NB4 (cell line): ENCODE measurements around the gene CAMTA1.

ENCODE experiments used
- POLR2A ChIP-seq: IDR thresholded peaks from 2 replicates; pipeline ENCODE4 v1.6.1; 2011; ENCODE audit warnings: mild to moderate bottlenecking; ENCODE audit not compliant: insufficient read length; ENCODE audit errors: extremely low read depth
- TF ChIP-seq, protein P1 (sequence below): IDR thresholded peaks from one replicate; pipeline ENCODE4 v1.5.1; 2012; ENCODE audit warnings: low read depth, low read length
- TF ChIP-seq, protein P2 (sequence below): IDR thresholded peaks from 2 replicates; pipeline ENCODE4 v1.6.1; 2011; ENCODE audit warnings: low read depth, low read length

DNA sequence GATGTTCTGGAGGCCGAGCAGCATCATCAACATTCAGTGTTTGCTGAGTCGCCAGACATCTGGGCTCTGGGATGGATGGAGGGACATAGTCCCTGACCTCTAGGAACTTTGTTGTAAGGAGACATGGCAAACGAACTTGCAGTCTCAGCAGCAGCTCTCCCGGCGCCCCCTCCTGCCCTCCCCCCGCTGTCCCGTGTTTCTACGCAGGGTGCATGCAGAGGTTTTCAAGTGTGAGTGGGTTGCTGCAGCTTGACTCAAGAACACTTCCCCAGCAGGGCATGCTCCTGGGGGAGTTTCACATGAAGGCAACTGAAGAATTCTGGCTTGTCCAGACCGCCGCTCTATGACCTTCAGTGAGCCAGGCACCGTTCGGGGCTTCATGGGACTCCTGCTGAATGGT lies 121.9 kb downstream of the CAMTA1 start:
- TF ChIP-seq POLR2A = no peak
- TF ChIP-seq, protein P1, sequence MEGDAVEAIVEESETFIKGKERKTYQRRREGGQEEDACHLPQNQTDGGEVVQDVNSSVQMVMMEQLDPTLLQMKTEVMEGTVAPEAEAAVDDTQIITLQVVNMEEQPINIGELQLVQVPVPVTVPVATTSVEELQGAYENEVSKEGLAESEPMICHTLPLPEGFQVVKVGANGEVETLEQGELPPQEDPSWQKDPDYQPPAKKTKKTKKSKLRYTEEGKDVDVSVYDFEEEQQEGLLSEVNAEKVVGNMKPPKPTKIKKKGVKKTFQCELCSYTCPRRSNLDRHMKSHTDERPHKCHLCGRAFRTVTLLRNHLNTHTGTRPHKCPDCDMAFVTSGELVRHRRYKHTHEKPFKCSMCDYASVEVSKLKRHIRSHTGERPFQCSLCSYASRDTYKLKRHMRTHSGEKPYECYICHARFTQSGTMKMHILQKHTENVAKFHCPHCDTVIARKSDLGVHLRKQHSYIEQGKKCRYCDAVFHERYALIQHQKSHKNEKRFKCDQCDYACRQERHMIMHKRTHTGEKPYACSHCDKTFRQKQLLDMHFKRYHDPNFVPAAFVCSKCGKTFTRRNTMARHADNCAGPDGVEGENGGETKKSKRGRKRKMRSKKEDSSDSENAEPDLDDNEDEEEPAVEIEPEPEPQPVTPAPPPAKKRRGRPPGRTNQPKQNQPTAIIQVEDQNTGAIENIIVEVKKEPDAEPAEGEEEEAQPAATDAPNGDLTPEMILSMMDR = no peak
- TF ChIP-seq, protein P2, sequence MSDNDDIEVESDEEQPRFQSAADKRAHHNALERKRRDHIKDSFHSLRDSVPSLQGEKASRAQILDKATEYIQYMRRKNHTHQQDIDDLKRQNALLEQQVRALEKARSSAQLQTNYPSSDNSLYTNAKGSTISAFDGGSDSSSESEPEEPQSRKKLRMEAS = no peak
